Glutamatergic neuron (in vitro differentiated cells): ENCODE results near the gene NFIA. TPM values are rescaled to one million over a fixed set of nuclear protein-coding genes. Genes with fewer than 3 reads are reported as not detected.

ENCODE experiments used
- DNase-seq: peaks from one replicate; pipeline ENCODE4 v3.0.0; 2022
- H3K27ac Mint-ChIP-seq: one replicate; pipeline ENCODE4 v1.8.0; 2020; ENCODE audit warnings: mild to moderate bottlenecking, mixed read lengths, inconsistent platforms; ENCODE audit not compliant: unreplicated experiment
- H3K27me3 Mint-ChIP-seq: one replicate; pipeline ENCODE4 v1.8.0; 2020; ENCODE audit warnings: mild to moderate bottlenecking, moderate library complexity, mixed read lengths, inconsistent platforms; ENCODE audit not compliant: unreplicated experiment
- H3K36me3 Mint-ChIP-seq: one replicate; pipeline ENCODE4 v1.8.0; 2020; ENCODE audit warnings: mild to moderate bottlenecking, mixed read lengths, inconsistent platforms; ENCODE audit not compliant: unreplicated experiment
- H3K4me1 Mint-ChIP-seq: one replicate; pipeline ENCODE4 v1.8.0; 2020; ENCODE audit warnings: mild to moderate bottlenecking, low read depth, mixed read lengths, inconsistent platforms; ENCODE audit not compliant: unreplicated experiment
- H3K4me3 Mint-ChIP-seq: one replicate; pipeline ENCODE4 v1.8.0; 2020; ENCODE audit warnings: mild to moderate bottlenecking, mixed read lengths, inconsistent platforms; ENCODE audit not compliant: unreplicated experiment
- H3K9me3 Mint-ChIP-seq: one replicate; pipeline ENCODE4 v1.8.0; 2020; ENCODE audit warnings: mild to moderate bottlenecking, moderate library complexity, mixed read lengths, inconsistent platforms; ENCODE audit not compliant: unreplicated experiment
- total RNA-seq: library from RNA; stranded (reverse); fragmentation: NEBNext Ultra II Directional; extraction: Animal tissue kit (Norgen Biotek cat#: 25700); gene quantifications from one replicate; pipeline ENCODE4 v1.2.1, GENCODE V29; 2021; ENCODE audit not compliant: unreplicated experiment
- TF ChIP-seq, protein P1 (sequence below): fragments of 200-600 bp; sonication (generic); IDR thresholded peaks from one replicate; pipeline ENCODE4 v1.5.0; 2021; ENCODE audit not compliant: partially characterized antibody, unreplicated experiment

The NFIA gene
- total RNA-seq, 1 donor from 2014 or later = 16.4 TPM

DNA sequence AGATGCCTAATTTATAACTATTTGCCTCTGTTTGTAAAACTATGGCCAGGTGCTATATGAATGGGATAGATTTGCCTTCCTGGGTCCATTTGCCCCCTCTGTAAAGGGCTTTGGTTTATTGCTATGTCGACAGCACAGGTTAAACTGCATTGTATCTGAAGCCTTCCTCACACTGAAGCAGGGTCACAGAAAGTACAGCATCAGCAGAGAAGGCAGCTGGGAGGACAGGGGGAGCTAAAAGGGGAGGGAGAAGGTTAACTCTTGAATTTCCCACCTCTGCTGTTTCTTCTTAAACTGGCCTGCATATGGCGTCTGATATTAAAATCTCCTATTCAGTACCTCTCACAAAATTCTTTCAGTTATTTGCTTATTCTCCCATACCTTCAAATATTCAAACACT, 345.1 kb downstream of the NFIA start:
- Mint-ChIP-seq H3K9me3 (no peaks in the 10 kb centered on the region), H3K4me1 (peaks cover 27% of the 10 kb centered on the region), H3K4me3 (no peak overlapping the region), H3K27ac (no peak overlapping the region), H3K27me3 (no peaks in the 10 kb centered on the region), H3K36me3 (no peaks in the 10 kb centered on the region)
- DNase-seq = no peak
- TF ChIP-seq, protein P1, sequence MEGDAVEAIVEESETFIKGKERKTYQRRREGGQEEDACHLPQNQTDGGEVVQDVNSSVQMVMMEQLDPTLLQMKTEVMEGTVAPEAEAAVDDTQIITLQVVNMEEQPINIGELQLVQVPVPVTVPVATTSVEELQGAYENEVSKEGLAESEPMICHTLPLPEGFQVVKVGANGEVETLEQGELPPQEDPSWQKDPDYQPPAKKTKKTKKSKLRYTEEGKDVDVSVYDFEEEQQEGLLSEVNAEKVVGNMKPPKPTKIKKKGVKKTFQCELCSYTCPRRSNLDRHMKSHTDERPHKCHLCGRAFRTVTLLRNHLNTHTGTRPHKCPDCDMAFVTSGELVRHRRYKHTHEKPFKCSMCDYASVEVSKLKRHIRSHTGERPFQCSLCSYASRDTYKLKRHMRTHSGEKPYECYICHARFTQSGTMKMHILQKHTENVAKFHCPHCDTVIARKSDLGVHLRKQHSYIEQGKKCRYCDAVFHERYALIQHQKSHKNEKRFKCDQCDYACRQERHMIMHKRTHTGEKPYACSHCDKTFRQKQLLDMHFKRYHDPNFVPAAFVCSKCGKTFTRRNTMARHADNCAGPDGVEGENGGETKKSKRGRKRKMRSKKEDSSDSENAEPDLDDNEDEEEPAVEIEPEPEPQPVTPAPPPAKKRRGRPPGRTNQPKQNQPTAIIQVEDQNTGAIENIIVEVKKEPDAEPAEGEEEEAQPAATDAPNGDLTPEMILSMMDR = no peak

DNA sequence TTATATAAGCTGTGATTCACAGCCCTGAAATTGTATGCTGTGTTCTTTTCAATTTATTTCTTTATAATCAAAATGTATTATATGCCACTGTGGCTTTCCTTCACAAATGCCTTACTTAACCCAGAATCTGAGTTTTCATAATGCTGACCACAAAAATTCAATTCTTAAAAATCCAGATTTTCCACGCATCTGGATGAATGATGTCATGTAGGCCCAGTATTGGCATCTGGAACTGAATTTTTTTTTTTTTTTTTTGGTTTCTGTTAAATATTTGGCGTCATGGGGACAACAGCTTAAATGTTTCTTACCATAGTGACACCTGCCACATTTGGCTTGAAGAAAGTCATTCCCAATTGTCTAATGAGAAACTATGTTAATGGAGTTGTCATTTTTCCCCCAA, 345.8 kb downstream of the NFIA start:
- Mint-ChIP-seq H3K4me3 (no peak overlapping the region), H3K27me3 (no peaks in the 10 kb centered on the region), H3K27ac (no peak overlapping the region), H3K4me1 (peaks cover 27% of the 10 kb centered on the region), H3K9me3 (no peaks in the 10 kb centered on the region), H3K36me3 (no peaks in the 10 kb centered on the region)
- TF ChIP-seq, protein P1 = no peak
- DNase-seq = no peak

DNA sequence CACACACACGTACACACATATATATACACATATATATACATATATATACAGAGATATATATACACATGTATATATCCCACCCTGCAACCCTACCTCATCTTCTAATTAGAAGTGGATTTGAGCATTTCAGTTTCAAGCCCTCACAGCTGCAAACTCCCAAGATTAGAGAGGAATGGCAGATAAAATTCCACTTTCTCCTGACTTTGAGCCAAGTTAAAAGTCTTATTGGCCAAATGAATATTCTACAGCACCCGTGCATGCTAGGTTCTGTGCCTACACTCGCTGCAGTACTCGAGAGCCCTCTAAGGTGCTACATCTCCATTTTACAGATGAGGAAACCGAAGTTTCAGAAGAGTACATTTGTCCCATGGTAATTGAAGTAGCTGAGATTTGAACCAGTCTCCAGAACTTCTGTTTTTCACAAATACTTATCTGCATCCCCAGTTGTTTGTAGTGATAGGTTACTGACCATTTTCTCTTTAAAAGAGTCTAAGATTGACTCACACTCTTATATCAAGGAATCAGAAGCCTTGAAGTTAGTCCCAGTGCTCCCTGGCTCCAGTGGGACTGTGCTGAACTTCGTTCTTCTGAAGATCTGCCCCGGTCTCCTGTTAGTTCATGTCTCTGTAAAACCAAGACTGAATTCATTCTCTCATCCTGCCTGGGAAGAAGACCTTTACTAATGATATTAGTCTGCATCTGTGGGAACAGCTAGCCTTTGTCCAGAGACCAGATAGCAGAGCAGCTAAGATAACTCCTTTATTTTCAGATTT, 350.4 kb downstream of the NFIA start:
- Mint-ChIP-seq H3K4me1 (peaks cover 15% of the 10 kb centered on the region), H3K36me3 (peaks cover 3% of the 10 kb centered on the region), H3K27ac (no peak overlapping the region), H3K27me3 (no peaks in the 10 kb centered on the region), H3K9me3 (peaks cover 2% of the 10 kb centered on the region), H3K4me3 (no peak overlapping the region)
- DNase-seq = no peak
- TF ChIP-seq, protein P1 = no peak

DNA sequence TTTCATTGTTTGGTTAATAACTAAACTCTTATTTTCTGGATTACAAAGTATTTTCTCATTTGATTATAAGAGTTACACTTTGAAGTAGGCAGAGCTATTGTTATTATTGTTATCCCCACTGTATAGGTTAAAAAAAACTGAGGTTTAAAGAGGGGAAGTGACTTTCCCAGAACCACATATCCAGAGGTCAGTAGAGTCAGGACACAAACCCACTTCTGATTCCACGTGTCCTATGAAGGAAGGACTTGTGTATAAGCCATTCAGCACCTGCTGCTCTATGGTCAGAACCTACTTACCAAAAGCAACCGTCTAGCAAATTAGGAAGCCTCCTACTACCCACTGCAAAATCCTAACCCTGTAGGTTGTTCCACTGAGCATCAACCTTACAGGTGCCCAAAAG, 351.3 kb downstream of the NFIA start:
- no peak overlapping the region for H3K27ac Mint-ChIP-seq
- no peak for DNase-seq
- H3K36me3 Mint-ChIP-seq = peaks cover 10% of the 10 kb centered on the region
- H3K27me3 Mint-ChIP-seq = peaks cover under 1% of the 10 kb centered on the region
- H3K4me3 Mint-ChIP-seq = no peak overlapping the region
- H3K4me1 Mint-ChIP-seq = peaks cover 21% of the 10 kb centered on the region
- TF ChIP-seq, protein P1 = no peak
- H3K9me3 Mint-ChIP-seq = peaks cover 2% of the 10 kb centered on the region

DNA sequence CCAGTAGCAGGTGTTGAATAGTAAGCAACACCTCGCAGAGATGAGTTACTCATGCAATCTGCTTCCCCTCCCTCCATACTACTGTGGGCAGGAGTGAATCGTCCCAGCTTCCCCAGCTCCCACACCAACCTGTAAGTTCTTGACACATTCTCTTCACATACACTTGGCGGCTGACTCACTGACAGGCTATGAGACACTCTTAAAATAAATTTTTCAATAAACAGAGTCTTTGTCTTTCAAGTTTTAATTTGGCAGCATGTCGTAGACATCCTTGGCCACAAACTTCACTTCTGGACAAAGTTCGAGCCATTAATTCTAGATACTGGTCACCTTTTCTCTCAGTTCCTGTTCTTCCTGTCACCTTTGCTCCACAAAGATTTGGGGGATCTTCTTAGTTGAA, 351.9 kb downstream of the NFIA start:
- peaks cover 25% of the 10 kb centered on the region for H3K4me1 Mint-ChIP-seq
- DNase-seq = no peak
- H3K36me3 Mint-ChIP-seq = peaks cover 10% of the 10 kb centered on the region
- no peak overlapping the region for H3K27ac Mint-ChIP-seq
- no peak overlapping the region for H3K4me3 Mint-ChIP-seq
- TF ChIP-seq, protein P1 = no peak
- peaks cover 6% of the 10 kb centered on the region for H3K27me3 Mint-ChIP-seq
- peaks cover 7% of the 10 kb centered on the region for H3K9me3 Mint-ChIP-seq
